DND-41 (cell line): ENCODE results near the gene ALAS2.

Experiments
- ATAC-seq: fragments of 200-7000 bp; cut with Tn5 transposase; 3 replicates; pipeline ENCODE4 v1.9.1; 2021; ENCODE audit warnings: low read depth; ENCODE audit not compliant: insufficient read depth
- DNase-seq: peaks from one replicate; pipeline ENCODE4 v3.0.0-alpha.2; 2020
- H2AFZ ChIP-seq: 2 replicates; pipeline ENCODE4 v1.6.0; 2012; ENCODE audit warnings: low read depth, low read length
- H3K27ac ChIP-seq: 2 replicates; pipeline ENCODE4 v1.5.1; 2012; ENCODE audit warnings: low read length, inconsistent platforms
- H3K27me3 ChIP-seq: fragments of 200-600 bp; sonication (generic); 2 replicates; pipeline ENCODE4 v1.6.0; 2012; ENCODE audit warnings: low read length, mild to moderate bottlenecking, inconsistent platforms; ENCODE audit not compliant: insufficient read depth, poor library complexity
- H3K36me3 ChIP-seq: 2 replicates; pipeline ENCODE4 v1.5.1; 2012; ENCODE audit warnings: low read length, inconsistent platforms; ENCODE audit not compliant: insufficient read depth
- H3K4me1 ChIP-seq: 2 replicates; pipeline ENCODE4 v1.5.1; 2012; ENCODE audit warnings: mild to moderate bottlenecking, low read length; ENCODE audit not compliant: insufficient read depth
- H3K4me2 ChIP-seq: 2 replicates; pipeline ENCODE4 v1.6.0; 2012; ENCODE audit warnings: mild to moderate bottlenecking, moderate library complexity, low read length, inconsistent platforms; ENCODE audit not compliant: insufficient read depth
- H3K4me3 ChIP-seq, 2 experiments: fragments of 200-600 bp in 1 of 2; shearing (Covaris generic) in 1 of 2; 2 replicates each; pipeline ENCODE4 v1.5.1; 2012 to 2016; ENCODE audit warnings: inconsistent platforms in 2 of 2, low read length in 2 of 2, mild to moderate bottlenecking in 2 of 2, low read depth in 1 of 2, moderate library complexity in 1 of 2
- H3K79me2 ChIP-seq: 2 replicates; pipeline ENCODE4 v1.6.0; 2012; ENCODE audit warnings: low read length, inconsistent platforms; ENCODE audit not compliant: insufficient read depth
- H3K9ac ChIP-seq: 2 replicates; pipeline ENCODE4 v1.6.0; 2012; ENCODE audit warnings: low read depth, mild to moderate bottlenecking, inconsistent platforms, low read length, moderate library complexity
- H3K9me3 ChIP-seq: 2 replicates; pipeline ENCODE4 v1.5.1; 2012; ENCODE audit warnings: low read length, moderate library complexity, mild to moderate bottlenecking, inconsistent platforms; ENCODE audit not compliant: insufficient read depth, severe bottlenecking
- H4K20me1 ChIP-seq: 2 replicates; pipeline ENCODE4 v1.6.0; 2012; ENCODE audit warnings: low read length; ENCODE audit not compliant: insufficient read depth
- EZH2 ChIP-seq: IDR thresholded peaks from 3 replicates; pipeline ENCODE4 v1.6.1; 2012; ENCODE audit warnings: borderline replicate concordance, low read depth, mild to moderate bottlenecking, moderate library complexity, low read length, inconsistent platforms; ENCODE audit not compliant: severe bottlenecking
- TF ChIP-seq, protein P1 (sequence below): IDR thresholded peaks from 2 replicates; pipeline ENCODE4 v1.5.1; 2012; ENCODE audit warnings: borderline replicate concordance, low read length, moderate library complexity, mild to moderate bottlenecking; ENCODE audit not compliant: poor library complexity, severe bottlenecking; ENCODE audit errors: extremely low read depth

Gene ALAS2

DNA sequence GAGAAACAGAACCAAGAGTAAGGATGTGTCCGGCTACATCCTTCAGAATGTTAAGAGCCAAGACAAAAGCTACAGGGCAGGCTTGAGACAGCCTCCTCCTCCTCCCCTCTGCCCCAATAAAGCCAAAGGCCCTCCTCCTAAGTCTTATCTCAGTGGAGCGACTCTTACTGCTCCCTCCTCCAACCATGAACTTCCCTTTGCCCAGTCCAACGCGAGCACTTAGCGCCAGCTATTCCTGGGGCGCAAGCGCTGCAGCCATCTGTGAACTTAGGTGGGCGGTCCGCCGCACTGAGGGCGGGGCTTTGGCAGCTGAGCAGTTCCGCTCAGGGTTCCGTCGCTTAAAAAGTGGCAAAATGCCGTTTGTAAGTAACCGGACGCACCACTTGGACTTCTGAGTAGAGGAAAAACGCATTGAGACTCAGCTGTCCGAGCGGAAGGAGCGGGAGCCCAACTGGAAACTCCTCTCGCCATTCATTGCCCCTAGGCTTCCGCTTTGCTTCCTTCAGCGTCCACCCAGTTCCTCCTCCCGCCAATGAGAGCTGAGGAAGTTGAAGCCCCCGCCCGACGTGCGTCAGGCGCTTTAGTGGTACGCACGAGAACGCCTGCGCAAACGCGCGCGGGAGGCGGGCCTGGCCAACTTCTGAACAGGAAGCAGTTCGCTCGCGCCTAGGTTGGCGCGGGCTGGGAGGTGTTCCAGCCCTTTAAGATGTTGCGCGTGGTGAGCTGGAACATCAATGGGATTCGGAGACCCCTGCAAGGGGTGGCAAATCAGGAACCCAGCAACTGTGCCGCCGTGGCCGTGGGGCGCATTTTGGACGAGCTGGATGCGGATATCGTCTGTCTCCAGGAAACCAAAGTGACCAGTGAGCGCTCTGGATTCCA, 30.8 kb downstream of the ALAS2 start, which contains the start of gene APEX2:
Gene APEX2, plus strand, starts transcription at position 647 of the 882 bp plus-strand sequence. Its CDS starts 60 bp downstream, at position 707.
- peak within 1 kb of the TSS; percentile 82 for H2AFZ ChIP-seq

DNA sequence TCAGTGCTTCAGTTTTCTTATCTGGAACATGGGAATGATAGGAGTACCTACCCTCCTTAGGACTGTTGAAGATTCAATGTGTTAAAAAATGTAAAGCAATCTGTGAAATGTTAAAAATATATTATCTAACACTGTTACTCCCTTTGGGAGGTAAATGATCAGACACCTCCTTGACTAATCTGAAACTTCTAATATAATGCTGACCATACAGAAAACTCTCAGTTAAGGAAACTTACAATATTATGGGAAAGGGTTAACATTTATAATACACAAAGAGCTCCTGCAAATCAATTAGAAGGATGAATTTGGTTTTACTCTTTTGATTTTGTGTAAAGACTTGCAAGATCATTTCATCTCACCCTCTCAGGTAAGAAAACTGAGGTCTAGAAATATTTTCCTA, 35.2 kb downstream of the ALAS2 start:
- Histone ChIP-seq H2AFZ (no peak overlapping the region), H3K27me3 (no peaks in the 10 kb centered on the region), H3K4me1 (peaks cover 7% of the 10 kb centered on the region; the same call in 1 of the 2 replicates), H3K9me3 (no peaks in the 10 kb centered on the region), H3K9ac (no peak overlapping the region), H3K4me3 (no peak overlapping the region), H3K4me2 (no peak overlapping the region), H4K20me1 (no peaks in the 10 kb centered on the region), H3K27ac (no peak overlapping the region), H3K79me2 (peaks cover 4% of the 10 kb centered on the region), H3K36me3 (no peaks in the 10 kb centered on the region)
- ATAC-seq (no peak), DNase-seq (no peak)
- TF ChIP-seq, protein P1, sequence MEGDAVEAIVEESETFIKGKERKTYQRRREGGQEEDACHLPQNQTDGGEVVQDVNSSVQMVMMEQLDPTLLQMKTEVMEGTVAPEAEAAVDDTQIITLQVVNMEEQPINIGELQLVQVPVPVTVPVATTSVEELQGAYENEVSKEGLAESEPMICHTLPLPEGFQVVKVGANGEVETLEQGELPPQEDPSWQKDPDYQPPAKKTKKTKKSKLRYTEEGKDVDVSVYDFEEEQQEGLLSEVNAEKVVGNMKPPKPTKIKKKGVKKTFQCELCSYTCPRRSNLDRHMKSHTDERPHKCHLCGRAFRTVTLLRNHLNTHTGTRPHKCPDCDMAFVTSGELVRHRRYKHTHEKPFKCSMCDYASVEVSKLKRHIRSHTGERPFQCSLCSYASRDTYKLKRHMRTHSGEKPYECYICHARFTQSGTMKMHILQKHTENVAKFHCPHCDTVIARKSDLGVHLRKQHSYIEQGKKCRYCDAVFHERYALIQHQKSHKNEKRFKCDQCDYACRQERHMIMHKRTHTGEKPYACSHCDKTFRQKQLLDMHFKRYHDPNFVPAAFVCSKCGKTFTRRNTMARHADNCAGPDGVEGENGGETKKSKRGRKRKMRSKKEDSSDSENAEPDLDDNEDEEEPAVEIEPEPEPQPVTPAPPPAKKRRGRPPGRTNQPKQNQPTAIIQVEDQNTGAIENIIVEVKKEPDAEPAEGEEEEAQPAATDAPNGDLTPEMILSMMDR = no peak
- TF ChIP-seq EZH2 = no peak

More for the DNA sequence above, 30.8 kb downstream of the ALAS2 start, which contains the start of gene APEX2:
- peaks cover 19% of the 10 kb centered on the region for H3K79me2 ChIP-seq
- H3K36me3 ChIP-seq = peaks cover 33% of the 10 kb centered on the region
- H3K9me3 ChIP-seq = no peaks in the 10 kb centered on the region
- H3K4me1 ChIP-seq = peaks cover 21% of the 10 kb centered on the region
- peak within 1 kb of the TSS; percentile 39 to 71 for H3K4me3 ChIP-seq
- DNase-seq (peak; percentile 91), ATAC-seq (peak; percentile 93)
- no peaks in the 10 kb centered on the region for H4K20me1 ChIP-seq
- H3K27ac ChIP-seq = peak within 1 kb of the TSS; percentile 97
- peak within 1 kb of the TSS; percentile 76 for H3K4me2 ChIP-seq
- no peaks in the 10 kb centered on the region for H3K27me3 ChIP-seq
- TF ChIP-seq, protein P1 = no peak
- no peak for TF ChIP-seq EZH2
- peak within 1 kb of the TSS; percentile 67 for H3K9ac ChIP-seq

DNA sequence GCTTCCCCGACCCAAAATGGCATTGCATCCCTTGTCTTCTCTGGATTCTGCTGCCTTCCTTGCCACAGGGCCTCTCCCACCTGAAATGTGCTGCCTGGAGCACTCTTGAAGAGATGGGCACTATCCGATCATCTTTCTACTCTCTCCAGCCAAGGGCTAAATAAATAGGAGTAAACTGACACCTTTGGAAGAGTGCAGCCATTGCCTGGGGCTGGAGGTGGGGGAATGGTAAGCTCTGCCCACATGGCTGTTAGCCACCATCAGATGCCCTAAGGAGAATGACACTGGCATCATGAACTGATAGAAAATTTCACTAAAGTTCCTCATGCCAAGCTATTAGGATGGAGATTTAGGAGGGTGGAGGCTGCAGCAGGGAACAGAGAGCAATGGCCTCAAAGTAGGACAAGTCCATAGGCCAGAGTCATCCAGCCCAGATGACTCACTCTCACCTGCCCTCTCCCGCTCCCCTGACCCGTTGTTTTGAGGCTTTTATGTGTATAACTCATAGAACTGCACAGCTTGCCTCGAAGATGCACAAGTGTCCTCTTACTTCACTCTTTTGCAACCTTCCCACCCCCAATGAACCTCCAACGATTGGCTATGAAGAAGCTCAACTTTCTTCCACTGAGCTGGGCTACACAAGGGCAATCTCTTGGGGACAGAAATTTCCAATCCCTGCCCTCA, 36.0 kb downstream of the ALAS2 start:
- H3K9me3 ChIP-seq = no peaks in the 10 kb centered on the region
- no peak for TF ChIP-seq EZH2
- TF ChIP-seq, protein P1 = no peak
- H3K27me3 ChIP-seq = no peaks in the 10 kb centered on the region

More for the DNA sequence above, 36.0 kb downstream of the ALAS2 start:
- H3K36me3 ChIP-seq = no peaks in the 10 kb centered on the region
- no peaks in the 10 kb centered on the region for H3K79me2 ChIP-seq
- DNase-seq (no peak), ATAC-seq (no peak)
- peaks cover 7% of the 10 kb centered on the region; the same call in 1 of the 2 replicates for H3K4me1 ChIP-seq
- no peak overlapping the region for H2AFZ ChIP-seq
- no peak overlapping the region for H3K9ac ChIP-seq
- no peaks in the 10 kb centered on the region for H4K20me1 ChIP-seq
- H3K4me2 ChIP-seq = no peak overlapping the region
- no peak overlapping the region for H3K4me3 ChIP-seq
- no peak overlapping the region for H3K27ac ChIP-seq
